Measurements from ENCODE around the gene PRELID1.

Gene PRELID1

GRCh38 chr5:177299697-177300096, 3.9 kb upstream of the PRELID1 start:
- TF ChIP-seq, protein P1, sequence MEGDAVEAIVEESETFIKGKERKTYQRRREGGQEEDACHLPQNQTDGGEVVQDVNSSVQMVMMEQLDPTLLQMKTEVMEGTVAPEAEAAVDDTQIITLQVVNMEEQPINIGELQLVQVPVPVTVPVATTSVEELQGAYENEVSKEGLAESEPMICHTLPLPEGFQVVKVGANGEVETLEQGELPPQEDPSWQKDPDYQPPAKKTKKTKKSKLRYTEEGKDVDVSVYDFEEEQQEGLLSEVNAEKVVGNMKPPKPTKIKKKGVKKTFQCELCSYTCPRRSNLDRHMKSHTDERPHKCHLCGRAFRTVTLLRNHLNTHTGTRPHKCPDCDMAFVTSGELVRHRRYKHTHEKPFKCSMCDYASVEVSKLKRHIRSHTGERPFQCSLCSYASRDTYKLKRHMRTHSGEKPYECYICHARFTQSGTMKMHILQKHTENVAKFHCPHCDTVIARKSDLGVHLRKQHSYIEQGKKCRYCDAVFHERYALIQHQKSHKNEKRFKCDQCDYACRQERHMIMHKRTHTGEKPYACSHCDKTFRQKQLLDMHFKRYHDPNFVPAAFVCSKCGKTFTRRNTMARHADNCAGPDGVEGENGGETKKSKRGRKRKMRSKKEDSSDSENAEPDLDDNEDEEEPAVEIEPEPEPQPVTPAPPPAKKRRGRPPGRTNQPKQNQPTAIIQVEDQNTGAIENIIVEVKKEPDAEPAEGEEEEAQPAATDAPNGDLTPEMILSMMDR (IDR thresholded peaks at IDR 0.05; ENCODE audit: low read depth, low read length): no peak
- no peak for DNase-seq (ENCODE audit: extremely low read depth, low read depth)

- TF ChIP-seq, protein P1 (IDR thresholded peaks at IDR 0.05; ENCODE audit: low read depth, low read length): peak; percentile 25
- no peak for DNase-seq (ENCODE audit: extremely low read depth, low read depth)
Observed at GRCh38 chr5:177300236-177300880, 3.2 kb upstream of the PRELID1 start.

GRCh38 chr5:177300951-177301350, 2.6 kb upstream of the PRELID1 start:
- DNase-seq (ENCODE audit: extremely low read depth, low read depth): no peak
- TF ChIP-seq, protein P1 (IDR thresholded peaks at IDR 0.05; ENCODE audit: low read depth, low read length): no peak

- DNase-seq (ENCODE audit: extremely low read depth, low read depth): no peak
- TF ChIP-seq, protein P1 (IDR thresholded peaks at IDR 0.05; ENCODE audit: low read depth, low read length): no peak
Observed at GRCh38 chr5:177301503-177302165, 2.0 kb upstream of the PRELID1 start.

DNA sequence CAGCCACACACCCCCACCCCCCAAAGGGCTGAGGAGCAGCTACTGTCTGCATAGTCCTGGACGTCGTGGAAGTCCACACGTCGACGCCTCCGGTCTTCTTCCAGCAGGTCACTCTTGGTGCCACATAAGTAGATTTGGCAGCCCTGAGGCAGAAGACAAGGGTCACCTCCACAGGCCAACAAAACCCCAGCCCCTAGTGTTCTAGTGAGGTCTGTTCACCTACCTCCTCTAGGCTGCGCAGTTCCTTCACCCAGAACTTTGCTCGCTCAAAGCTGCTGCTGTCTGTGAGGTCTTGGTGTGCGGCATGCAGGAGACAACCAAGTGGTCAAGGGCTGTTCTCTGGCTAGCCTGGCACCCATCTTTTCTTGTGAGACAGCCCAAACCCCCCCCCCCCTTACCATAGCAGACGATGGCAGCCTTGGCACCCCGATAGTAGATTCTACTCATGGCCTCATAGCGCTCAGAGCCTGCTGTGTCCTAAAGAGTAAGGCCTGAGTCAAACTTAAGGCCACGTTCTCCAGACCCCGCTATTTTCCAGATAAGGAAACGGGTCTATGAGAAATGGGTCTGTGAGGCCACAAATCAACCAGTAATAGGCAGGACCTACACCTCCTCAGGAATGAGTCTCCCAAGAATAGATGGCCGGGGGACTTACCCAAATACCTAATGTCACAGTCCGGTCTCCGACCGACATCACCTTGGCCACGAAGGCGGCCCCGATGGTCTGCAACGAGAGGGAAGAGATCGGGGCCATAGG, 1.1 kb upstream of the PRELID1 start:
- no peak for DNase-seq (ENCODE audit: extremely low read depth, low read depth)
- TF ChIP-seq, protein P1 (IDR thresholded peaks at IDR 0.05; ENCODE audit: low read depth, low read length): no peak

- TF ChIP-seq, protein P1 (IDR thresholded peaks at IDR 0.05; ENCODE audit: low read depth, low read length): no peak
- no peak for DNase-seq (ENCODE audit: extremely low read depth, low read depth)
Observed at GRCh38 chr5:177303925-177304391, 359 bp downstream of the PRELID1 start.

All from AG09319 (cell line).